Vagina (tissue), 2 donors: ENCODE data around the gene KCNN1.

Experiments used
- CTCF ChIP-seq, 3 experiments: fragments of 450-650 bp in 2 of 3; fragments of 200-600 bp in 1 of 3; sonication (generic) in 1 of 3; IDR thresholded peaks; one replicate each; pipeline ENCODE4 v1.5.1; 2017 to 2019; ENCODE audit warnings: antibody characterized with exemption in 3 of 3, mild to moderate bottlenecking in 2 of 3, moderate library complexity in 2 of 3
- POLR2A ChIP-seq, 2 donors: fragments of 450-650 bp; IDR thresholded peaks; one replicate each; pipeline ENCODE4 v1.6.1; 2017; ENCODE audit warnings: antibody characterized with exemption in 2 of 2, mild to moderate bottlenecking in 2 of 2, moderate library complexity in 2 of 2
- POLR2AphosphoS5 ChIP-seq, 2 donors: sonication (generic); formaldehyde crosslinking; IDR thresholded peaks; one replicate each; pipeline ENCODE4 v1.9.0; 2017; ENCODE audit warnings: antibody characterized with exemption in 2 of 2, mild to moderate bottlenecking in 2 of 2, low read depth in 1 of 2; ENCODE audit not compliant: insufficient read depth in 1 of 2

- TF ChIP-seq CTCF (IDR thresholded peaks at IDR 0.05): no peak
- TF ChIP-seq POLR2A (IDR thresholded peaks at IDR 0.05): no peak
- no peak for TF ChIP-seq POLR2AphosphoS5 (IDR thresholded peaks at IDR 0.05; ENCODE audit: insufficient read depth in 1 of 2, low read depth in 1 of 2)
Measured at GRCh38 chr19:17969096-17969792, 2.3 kb downstream of the KCNN1 start.
